Measurements from ENCODE around the gene ZBED6. TPM values are rescaled to one million over a fixed set of nuclear protein-coding genes. Genes with fewer than 3 reads are reported as not detected.

The ZBED6 gene
- total and polyA plus RNA-seq, 2 experiments from 2014 or later: 1.7 to 28.7 TPM

- peaks cover 34% of the 10 kb centered on the region for H3F3A ChIP-seq (ENCODE audit: insufficient read depth)
- DNase-seq: no peak
- no peak overlapping the region for H3K27ac ChIP-seq
- in situ Hi-C loops (cut with MboI): no loop called here
- H3K9me2 ChIP-seq (ENCODE audit: insufficient read depth): no peaks in the 10 kb centered on the region
- peaks cover 81% of the 10 kb centered on the region for H3K36me3 ChIP-seq (ENCODE audit: low read depth)
- H3K4me1 ChIP-seq (ENCODE audit: insufficient read depth): no peaks in the 10 kb centered on the region
- H3K4me2 ChIP-seq (ENCODE audit: unreplicated experiment): no peak overlapping the region
- WGBS, 2 experiments (ENCODE audit: low coverage in 1 of 2, low lambda C conversion rate in 2 of 2, missing lambda C conversion rate in 2 of 2): 94 to 96% methylated on average over 3 of the region's 3 CpGs
- no peak overlapping the region for H3K9ac ChIP-seq
- no peak for TF ChIP-seq EZH2 (IDR thresholded peaks at IDR 0.05; ENCODE audit: insufficient read depth, poor library complexity, severe bottlenecking)
- TF ChIP-seq EZH2phosphoT487 (IDR thresholded peaks at IDR 0.05; ENCODE audit: insufficient read depth, low read depth): no peak
- H3K79me2 ChIP-seq (ENCODE audit: insufficient read depth): peaks cover 89% of the 10 kb centered on the region
- H3K27me3 ChIP-seq (replicated peaks; ENCODE audit: insufficient read depth): no peaks in the 10 kb centered on the region
- H4K20me1 ChIP-seq (ENCODE audit: insufficient read depth): no peaks in the 10 kb centered on the region
- H2AFZ ChIP-seq: no peak overlapping the region
- H3K9me3 ChIP-seq (ENCODE audit: low read depth): no peaks in the 10 kb centered on the region
- H3K4me3 ChIP-seq: no peak overlapping the region
Observed at GRCh38 chr1:203835476-203835875, 40.1 kb downstream of the ZBED6 start.

- Histone ChIP-seq H3K9me3 (ENCODE audit: low read depth) (no peaks in the 10 kb centered on the region), H3K4me1 (ENCODE audit: insufficient read depth) (no peaks in the 10 kb centered on the region), H3F3A (ENCODE audit: insufficient read depth) (peaks cover 37% of the 10 kb centered on the region), H3K27ac (peak overlapping the region; percentile 41), H3K27me3 (replicated peaks; ENCODE audit: insufficient read depth) (no peaks in the 10 kb centered on the region), H3K9ac (no peak overlapping the region), H3K36me3 (ENCODE audit: low read depth) (peaks cover 62% of the 10 kb centered on the region), H4K20me1 (ENCODE audit: insufficient read depth) (no peaks in the 10 kb centered on the region), H2AFZ (no peak overlapping the region), H3K4me2 (ENCODE audit: unreplicated experiment) (no peak overlapping the region), H3K4me3 (no peak overlapping the region), H3K79me2 (ENCODE audit: insufficient read depth) (peaks cover 78% of the 10 kb centered on the region), H3K9me2 (ENCODE audit: insufficient read depth) (no peaks in the 10 kb centered on the region)
- 92 to 96% methylated on average over 5 of the region's 5 CpGs for WGBS, 2 experiments (ENCODE audit: low coverage in 1 of 2, low lambda C conversion rate in 2 of 2, missing lambda C conversion rate in 2 of 2)
- DNase-seq: peak; percentile 53
- in situ Hi-C loops (cut with MboI): no loop called here
- no peak for TF ChIP-seq EZH2phosphoT487 (IDR thresholded peaks at IDR 0.05; ENCODE audit: insufficient read depth, low read depth)
- no peak for TF ChIP-seq EZH2 (IDR thresholded peaks at IDR 0.05; ENCODE audit: insufficient read depth, poor library complexity, severe bottlenecking)
Observed at GRCh38 chr1:203839081-203839480, 43.7 kb downstream of the ZBED6 start.

- Histone ChIP-seq H3K79me2 (ENCODE audit: insufficient read depth) (peaks cover 78% of the 10 kb centered on the region), H3K27me3 (replicated peaks; ENCODE audit: insufficient read depth) (no peaks in the 10 kb centered on the region), H3K9me3 (ENCODE audit: low read depth) (no peaks in the 10 kb centered on the region), H3K27ac (no peak overlapping the region), H3K4me1 (ENCODE audit: insufficient read depth) (no peaks in the 10 kb centered on the region), H3F3A (ENCODE audit: insufficient read depth) (peaks cover 37% of the 10 kb centered on the region), H3K9me2 (ENCODE audit: insufficient read depth) (no peaks in the 10 kb centered on the region), H4K20me1 (ENCODE audit: insufficient read depth) (no peaks in the 10 kb centered on the region), H3K36me3 (ENCODE audit: low read depth) (peaks cover 57% of the 10 kb centered on the region), H2AFZ (no peak overlapping the region), H3K4me3 (no peak overlapping the region), H3K4me2 (ENCODE audit: unreplicated experiment) (no peak overlapping the region), H3K9ac (no peak overlapping the region)
- 97 to 99% methylated on average over 4 of the region's 4 CpGs for WGBS, 2 experiments (ENCODE audit: low coverage in 1 of 2, low lambda C conversion rate in 2 of 2, missing lambda C conversion rate in 2 of 2)
- no peak for TF ChIP-seq EZH2phosphoT487 (IDR thresholded peaks at IDR 0.05; ENCODE audit: insufficient read depth, low read depth)
- TF ChIP-seq EZH2 (IDR thresholded peaks at IDR 0.05; ENCODE audit: insufficient read depth, poor library complexity, severe bottlenecking): no peak
- DNase-seq: no peak
- in situ Hi-C loops (cut with MboI): no loop called here
Observed at GRCh38 chr1:203840208-203840808, 44.9 kb downstream of the ZBED6 start.

GRCh38 chr1:203842559-203842876 lies 47.1 kb downstream of the ZBED6 start:
- TF ChIP-seq EZH2phosphoT487 (IDR thresholded peaks at IDR 0.05; ENCODE audit: insufficient read depth, low read depth) (no peak), EZH2 (IDR thresholded peaks at IDR 0.05; ENCODE audit: insufficient read depth, poor library complexity, severe bottlenecking) (no peak)
- no peaks in the 10 kb centered on the region for H3K9me2 ChIP-seq (ENCODE audit: insufficient read depth)
- no peaks in the 10 kb centered on the region for H3K9me3 ChIP-seq (ENCODE audit: low read depth)
- no peak overlapping the region for H3K9ac ChIP-seq
- peaks cover 28% of the 10 kb centered on the region for H3F3A ChIP-seq (ENCODE audit: insufficient read depth)
- H3K4me1 ChIP-seq (ENCODE audit: insufficient read depth): no peaks in the 10 kb centered on the region
- no peaks in the 10 kb centered on the region for H3K27me3 ChIP-seq (replicated peaks; ENCODE audit: insufficient read depth)
- H3K4me2 ChIP-seq (ENCODE audit: unreplicated experiment): no peak overlapping the region
- H2AFZ ChIP-seq: no peak overlapping the region
- H3K79me2 ChIP-seq (ENCODE audit: insufficient read depth): peaks cover 78% of the 10 kb centered on the region
- no peaks in the 10 kb centered on the region for H4K20me1 ChIP-seq (ENCODE audit: insufficient read depth)
- no peak for DNase-seq
- H3K36me3 ChIP-seq (ENCODE audit: low read depth): peaks cover 59% of the 10 kb centered on the region
- no peak overlapping the region for H3K4me3 ChIP-seq
- 72 to 83% methylated on average over 2 of the region's 2 CpGs for WGBS, 2 experiments (ENCODE audit: low coverage in 1 of 2, low lambda C conversion rate in 2 of 2, missing lambda C conversion rate in 2 of 2)
- in situ Hi-C loops (cut with MboI): no loop called here
- H3K27ac ChIP-seq: no peak overlapping the region

GRCh38 chr1:203843435-203843834 lies 48.0 kb downstream of the ZBED6 start:
- no peak overlapping the region for H3K9ac ChIP-seq
- H3K9me2 ChIP-seq (ENCODE audit: insufficient read depth): no peaks in the 10 kb centered on the region
- no peak for TF ChIP-seq EZH2phosphoT487 (IDR thresholded peaks at IDR 0.05; ENCODE audit: insufficient read depth, low read depth)
- TF ChIP-seq EZH2 (IDR thresholded peaks at IDR 0.05; ENCODE audit: insufficient read depth, poor library complexity, severe bottlenecking): no peak
- 49 to 62% methylated on average over 1 of the region's 1 CpG for WGBS, 2 experiments (ENCODE audit: low coverage in 1 of 2, low lambda C conversion rate in 2 of 2, missing lambda C conversion rate in 2 of 2)
- H4K20me1 ChIP-seq (ENCODE audit: insufficient read depth): no peaks in the 10 kb centered on the region
- peaks cover 19% of the 10 kb centered on the region; the same call in 1 of the 2 replicates for H3F3A ChIP-seq (ENCODE audit: insufficient read depth)
- no peak overlapping the region for H3K4me3 ChIP-seq
- in situ Hi-C loops (cut with MboI): no loop called here
- no peaks in the 10 kb centered on the region for H3K9me3 ChIP-seq (ENCODE audit: low read depth)
- peaks cover 76% of the 10 kb centered on the region for H3K79me2 ChIP-seq (ENCODE audit: insufficient read depth)
- peaks cover 59% of the 10 kb centered on the region for H3K36me3 ChIP-seq (ENCODE audit: low read depth)
- DNase-seq: no peak
- no peak overlapping the region for H2AFZ ChIP-seq
- no peak overlapping the region for H3K4me2 ChIP-seq (ENCODE audit: unreplicated experiment)
- H3K27me3 ChIP-seq (replicated peaks; ENCODE audit: insufficient read depth): no peaks in the 10 kb centered on the region
- H3K4me1 ChIP-seq (ENCODE audit: insufficient read depth): no peaks in the 10 kb centered on the region
- H3K27ac ChIP-seq: no peak overlapping the region

Small RNA genes within 50 kb of the gene (small RNA-seq; reads per million reads assigned to genes)
- gene ZC3H11A (ENCODE audit: low read depth, low replicate concordance): 0.19 reads per million

Other genes starting within 250 kb of the ZBED6 start
- gene ATP2B4, start 168.8 kb upstream of the ZBED6 start, total RNA-seq (2014; rRNA removed; shearing (Covaris generic)): 82.8 and 86.6 TPM in 2 replicates
- gene ATP2B4, start 168.8 kb upstream of the ZBED6 start, polyA plus RNA-seq (2016; fragmentation: Nextera tagmentation; extraction: Ambion mirVana): 49.5 and 49.7 TPM in 2 replicates
- 0.11 TPM in 1 of 2 replicates, not detected in the other for gene LAX1, start 30.4 kb upstream of the ZBED6 start, total RNA-seq (2014; rRNA removed; shearing (Covaris generic))
- not detected in 2 replicates for gene LAX1, start 30.4 kb upstream of the ZBED6 start, polyA plus RNA-seq (2016; fragmentation: Nextera tagmentation; extraction: Ambion mirVana)
- gene ZC3H11A, start within 50 bp of the ZBED6 start, total RNA-seq (2014; rRNA removed; shearing (Covaris generic)): 73.3 and 81.6 TPM in 2 replicates
- gene ZC3H11A, start within 50 bp of the ZBED6 start, polyA plus RNA-seq (2016; fragmentation: Nextera tagmentation; extraction: Ambion mirVana): 31.3 and 35.9 TPM in 2 replicates
- gene SNRPE, start 66.0 kb downstream of the ZBED6 start, total RNA-seq (2014; rRNA removed; shearing (Covaris generic)): 27.6 and 47.3 TPM in 2 replicates
- gene SNRPE, start 66.0 kb downstream of the ZBED6 start, polyA plus RNA-seq (2016; fragmentation: Nextera tagmentation; extraction: Ambion mirVana): 233 TPM in 2 replicates